IMR-90 (cell line): ENCODE data around the gene SH3BP2. TPM values are rescaled to one million over a fixed set of nuclear protein-coding genes. Genes with fewer than 3 reads are reported as not detected.

Experiments used
- ATAC-seq: fragments of 200-7000 bp; cut with Tn5 transposase; 2 replicates; pipeline ENCODE4 v1.9.1; 2020; ENCODE audit warnings: low read depth, mild to moderate bottlenecking, moderate library complexity
- BruUV-seq: library from RNA; stranded (reverse); fragments of 400-500 nt; replicated peaks from 2 replicates; lab custom pipeline; 2021; lab: Mats Ljungman, UMichigan
- CTCF ChIA-PET: fragments of 300-600 bp; formaldehyde crosslinking; extraction: SDS; loops from one replicate; lab custom pipeline; 2021; ENCODE audit warnings: antibody characterized with exemption; lab: Yijun Ruan, JAX
- POLR2A ChIA-PET: fragments of 300-600 bp; sonication (Branson Sonifier 250); formaldehyde crosslinking; loops from one replicate; lab custom pipeline; 2022; ENCODE audit warnings: antibody characterized with exemption; ENCODE audit not compliant: unreplicated experiment; lab: Charles Lee
- DNase-seq: peaks from one replicate; pipeline ENCODE4 v3.0.0; 2013
- H2AFZ ChIP-seq: replicated peaks from 2 replicates; pipeline ENCODE3; 2013; ENCODE audit warnings: low read length, mild to moderate bottlenecking; ENCODE audit not compliant: poor library complexity
- H2AK5ac ChIP-seq: 2 replicates; pipeline ENCODE4 v1.6.1; 2013; ENCODE audit warnings: low read depth, low read length, inconsistent platforms
- H2AK9ac ChIP-seq: replicated peaks from 2 replicates; pipeline ENCODE3; 2013; ENCODE audit warnings: mild to moderate bottlenecking, low read depth, low read length, moderate library complexity; ENCODE audit not compliant: poor library complexity
- H2BK120ac ChIP-seq: 2 replicates; pipeline ENCODE4 v1.6.1; 2013; ENCODE audit warnings: low read depth, low read length, inconsistent platforms
- H2BK15ac ChIP-seq: 3 replicates; pipeline ENCODE4 v1.6.1; 2013; ENCODE audit warnings: low read depth, low read length, inconsistent platforms
- H2BK20ac ChIP-seq: 2 replicates; pipeline ENCODE4 v1.6.1; 2013; ENCODE audit warnings: low read depth, mild to moderate bottlenecking, inconsistent platforms, low read length, moderate library complexity
- H2BK5ac ChIP-seq: 2 replicates; pipeline ENCODE4 v1.6.1; 2013; ENCODE audit warnings: mild to moderate bottlenecking, low read depth, low read length, inconsistent platforms; ENCODE audit not compliant: poor library complexity, severe bottlenecking
- H3K14ac ChIP-seq: replicated peaks from 2 replicates; pipeline ENCODE4 v1.6.1; 2013; ENCODE audit warnings: low read depth, low read length, inconsistent platforms
- H3K18ac ChIP-seq: 2 replicates; pipeline ENCODE4 v1.6.1; 2013; ENCODE audit warnings: low read depth, low read length, control low read depth
- H3K23ac ChIP-seq: 2 replicates; pipeline ENCODE4 v1.6.1; 2013; ENCODE audit warnings: low read depth, low read length, inconsistent platforms
- H3K27ac ChIP-seq: 2 replicates; pipeline ENCODE4 v1.5.1; 2013; ENCODE audit warnings: mild to moderate bottlenecking, control low read depth, low read length; ENCODE audit not compliant: insufficient read depth
- H3K27me3 ChIP-seq: 2 replicates; pipeline ENCODE4 v1.6.1; 2013; ENCODE audit warnings: low read length; ENCODE audit not compliant: control insufficient read depth, insufficient read depth
- H3K36me3 ChIP-seq: 2 replicates; pipeline ENCODE4 v1.6.1; 2013; ENCODE audit warnings: low read length, mixed read lengths; ENCODE audit not compliant: control insufficient read depth, insufficient read depth
- H3K4ac ChIP-seq: 2 replicates; pipeline ENCODE4 v1.6.1; 2013; ENCODE audit warnings: low read depth, low read length, inconsistent platforms
- H3K4me1 ChIP-seq: 2 replicates; pipeline ENCODE4 v1.6.1; 2013; ENCODE audit warnings: low read length, mixed read lengths; ENCODE audit not compliant: control insufficient read depth, insufficient read depth
- H3K4me2 ChIP-seq: 2 replicates; pipeline ENCODE4 v1.6.1; 2013; ENCODE audit warnings: low read depth, mild to moderate bottlenecking, control low read depth, low read length, moderate library complexity
- H3K4me3 ChIP-seq: 2 replicates; pipeline ENCODE4 v1.5.1; 2013; ENCODE audit warnings: low read depth, mild to moderate bottlenecking, control low read depth, low read length, moderate library complexity; ENCODE audit not compliant: insufficient read depth
- H3K56ac ChIP-seq: 2 replicates; pipeline ENCODE4 v1.6.1; 2013; ENCODE audit warnings: low read length, inconsistent platforms; ENCODE audit not compliant: insufficient read depth; ENCODE audit errors: extremely low read depth
- H3K79me1 ChIP-seq, 2 experiments: 2 replicates each; pipeline ENCODE4 v1.6.1; 2013; ENCODE audit warnings: low read length in 2 of 2, inconsistent platforms in 1 of 2, low read depth in 1 of 2
- H3K9ac ChIP-seq: 2 replicates; pipeline ENCODE4 v1.6.1; 2013; ENCODE audit warnings: low read depth, low read length, control low read depth
- H3K9me1 ChIP-seq: 2 replicates; pipeline ENCODE4 v1.6.1; 2013; ENCODE audit warnings: low read length, inconsistent platforms; ENCODE audit not compliant: insufficient read depth
- H3K9me3 ChIP-seq: 2 replicates; pipeline ENCODE4 v1.6.1; 2013; ENCODE audit warnings: low read length; ENCODE audit not compliant: control insufficient read depth, insufficient read depth
- H4K20me1 ChIP-seq: 2 replicates; pipeline ENCODE4 v1.6.1; 2013; ENCODE audit warnings: low read length, inconsistent platforms; ENCODE audit not compliant: insufficient read depth
- H4K5ac ChIP-seq: 2 replicates; pipeline ENCODE4 v1.6.1; 2013; ENCODE audit warnings: mild to moderate bottlenecking, low read depth, low read length, control low read depth
- H4K8ac ChIP-seq, 2 experiments: 2 replicates each; pipeline ENCODE4 v1.6.1; 2013; ENCODE audit warnings: low read depth in 2 of 2, low read length in 2 of 2, control low read depth in 1 of 2, inconsistent platforms in 1 of 2
- H4K91ac ChIP-seq: 2 replicates; pipeline ENCODE4 v1.6.1; 2013; ENCODE audit warnings: low read depth, low read length, inconsistent platforms; ENCODE audit not compliant: insufficient read depth
- BHLHE40 ChIP-seq: fragments of 150-350 bp; IDR thresholded peaks from 2 replicates; pipeline ENCODE4 v1.6.1; 2016; ENCODE audit warnings: mild to moderate bottlenecking, low read depth, low read length
- CHD1 ChIP-seq: IDR thresholded peaks from 2 replicates; pipeline ENCODE4 v1.6.1; 2012; ENCODE audit warnings: low read depth, low read length, improper control_type of control experiment
- MAFK ChIP-seq: IDR thresholded peaks from 2 replicates; pipeline ENCODE4 v1.6.1; 2012; ENCODE audit warnings: low read depth, low read length, improper control_type of control experiment
- MAZ ChIP-seq: IDR thresholded peaks from 2 replicates; pipeline ENCODE4 v1.6.1; 2012; ENCODE audit warnings: low read depth, mild to moderate bottlenecking, low read length, improper control_type of control experiment, moderate library complexity, borderline replicate concordance
- NFE2L2 ChIP-seq: fragments of 150-350 bp; IDR thresholded peaks from 2 replicates; pipeline ENCODE4 v1.6.1; 2016; ENCODE audit warnings: low read depth, mild to moderate bottlenecking, low read length
- POLR2A ChIP-seq: IDR thresholded peaks from 2 replicates; pipeline ENCODE4 v1.6.1; 2012; ENCODE audit warnings: mild to moderate bottlenecking, low read depth, low read length
- RCOR1 ChIP-seq: IDR thresholded peaks from 2 replicates; pipeline ENCODE4 v1.6.1; 2012; ENCODE audit warnings: mild to moderate bottlenecking, low read length, improper control_type of control experiment; ENCODE audit not compliant: insufficient replicate concordance
- SMC3 ChIP-seq: fragments of 150-350 bp; IDR thresholded peaks from 2 replicates; pipeline ENCODE4 v1.6.1; 2016; ENCODE audit warnings: low read depth, mild to moderate bottlenecking, antibody characterized with exemption, low read length, moderate library complexity
- WGBS, 2 experiments: methylation state at CpG; one replicate each; pipeline versions ENCODE4 v1.1.5 to v1.1.7; 2013; ENCODE audit warnings: missing lambda C conversion rate in 2 of 2; ENCODE audit not compliant: insufficient read length in 1 of 2; ENCODE audit errors: extremely low coverage in 2 of 2; 5-methylcytosine and 5-hydroxymethylcytosine counted together
- dilution Hi-C: fragments of 300-500 bp; cut with HindIII; formaldehyde crosslinking; loops from one replicate; pipeline ENCODE4 v1.14.3; 2018; ENCODE audit warnings: low sequenced_read_pairs; ENCODE audit not compliant: unreplicated experiment
- in situ Hi-C: fragments of 300-500 bp; cut with MboI; formaldehyde crosslinking; loops from 3 replicates; pipeline ENCODE4 v1.14.3; 2019; ENCODE audit warnings: low sequenced_read_pairs, inconsistent platforms, mixed read lengths
- intact Hi-C: fragments of 100-400 bp; cut with micrococcal nuclease; formaldehyde crosslinking; loops from 2 replicates; pipeline ENCODE4 v1.10.0; 2022
- polyA plus RNA-seq, 3 experiments: library from polyadenylated mRNA; depleted of rRNA; stranded (reverse); fragments of >200 nt; gene quantifications; 2 replicates each; pipeline ENCODE4 v1.2.3, GENCODE V29; 2012; ENCODE audit warnings: low replicate concordance in 1 of 3
- total RNA-seq: library from RNA; depleted of rRNA; stranded (reverse); fragments of >200 nt; gene quantifications from 2 replicates; pipeline ENCODE4 v1.2.3, GENCODE V29; 2012

SH3BP2 gene
- total and polyA plus RNA-seq, 2 of the 4 experiments (the other 2 are of a cell fraction) = 9.0 to 37.2 TPM

GRCh38 chr4:2828758-2829181, 35.9 kb downstream of the SH3BP2 start:
- no peak for ATAC-seq
- Histone ChIP-seq H2AK5ac (no peak overlapping the region), H3K4me3 (no peak overlapping the region), H2AK9ac (no peak overlapping the region), H3K56ac (no peak overlapping the region), H3K23ac (no peak overlapping the region), H3K4me1 (no peaks in the 10 kb centered on the region), H2BK120ac (no peak overlapping the region), H3K9me1 (peaks cover 15% of the 10 kb centered on the region), H3K9me3 (no peaks in the 10 kb centered on the region), H4K20me1 (peaks cover 6% of the 10 kb centered on the region), H3K4ac (no peak overlapping the region), H3K18ac (no peak overlapping the region), H2AFZ (no peak overlapping the region), H3K14ac (no peak overlapping the region), H4K5ac (no peak overlapping the region), H3K79me1 (peaks cover 5 to 27% of the 10 kb centered on the region in 2 experiments; a peak in 3 of 4 replicates), H4K91ac (no peak overlapping the region), H2BK5ac (no peak overlapping the region), H2BK20ac (no peak overlapping the region), H3K4me2 (no peak overlapping the region), H2BK15ac (no peak overlapping the region), H3K9ac (no peak overlapping the region), H3K27me3 (no peaks in the 10 kb centered on the region), H4K8ac (no peak overlapping the region), H3K27ac (no peak overlapping the region), H3K36me3 (peaks cover 86% of the 10 kb centered on the region)
- TF ChIP-seq NFE2L2 (no peak), MAFK (no peak), SMC3 (no peak), BHLHE40 (no peak), POLR2A (no peak), CHD1 (no peak), RCOR1 (no peak), MAZ (no peak)
- dilution Hi-C loops (no loop called here), in situ Hi-C loops (no loop called here), intact Hi-C loops (no loop called here)
- WGBS, 2 experiments = 90% methylated on average over 14 of the region's 17 CpGs; no CpG with 5 or more reads in 1 of the 2 experiments
- no TSS peak for BruUV-seq
- CTCF ChIA-PET = no interaction called here
- no peak for DNase-seq
- POLR2A ChIA-PET = interaction anchor here (0.6 kb wide), 1 partner anchor 11 kb away, joined by 4 read pairs; no protein-coding TSS in a partner anchor
